ENCODE results near the gene PLEKHH3. TPM values are rescaled to one million over a fixed set of nuclear protein-coding genes. Genes with fewer than 3 reads are reported as not detected.

The PLEKHH3 gene
- total and polyA plus RNA-seq, 10 of the 15 experiments (the other 5 are each of a cell fraction or from before 2014, with no cell fraction given): 0.31 to 38.0 (median 11.0) TPM

- TF ChIP-seq GATAD2B (conservative IDR thresholded peaks at IDR 0.05; ENCODE audit: low read depth) (peak; percentile 37; the same call in 1 of the 2 replicates), CREB1 (IDR thresholded peaks at IDR 0.05; ENCODE audit: low read depth) (no peak), NFYB (IDR thresholded peaks at IDR 0.05; ENCODE audit: insufficient read depth, low read depth, low read length) (no peak), TAF1 (IDR thresholded peaks at IDR 0.05; ENCODE audit: borderline replicate concordance, low read depth, low read length) (peak; percentile 30; the same call in 1 of the 2 replicates), MTA3 (IDR thresholded peaks at IDR 0.05; ENCODE audit: borderline replicate concordance, low read length) (no peak), CBX3 (IDR thresholded peaks at IDR 0.05; ENCODE audit: borderline replicate concordance, low read depth) (no peak), POLR2A (IDR thresholded peaks at IDR 0.05; ENCODE audit: low read depth, low read length) (peak; percentile 69), LARP7 (IDR thresholded peaks at IDR 0.05) (peak; percentile 54; the same call in 1 of the 2 replicates), IKZF1 (conservative IDR thresholded peaks at IDR 0.05) (peak; percentile 51; the same call in 1 of the 2 replicates), TARDBP (IDR thresholded peaks at IDR 0.05; ENCODE audit: borderline replicate concordance) (0 out of 2 replicates have a peak, but pooled peaks have one; percentile 9), RB1 (IDR thresholded peaks at IDR 0.05; ENCODE audit: borderline replicate concordance) (no peak), FOXM1 (IDR thresholded peaks at IDR 0.05; ENCODE audit: low read depth, low read length) (no peak), SMARCA5 (IDR thresholded peaks at IDR 0.05) (peak; percentile 42; the same call in 1 of the 2 replicates), RAD51 (IDR thresholded peaks at IDR 0.05) (no peak), ETV6 (conservative IDR thresholded peaks at IDR 0.05 in 1 of 2, IDR thresholded peaks at IDR 0.05 in 1 of 2; ENCODE audit: borderline replicate concordance in 1 of 2, low read depth in 1 of 2) (no peak), KAT2A (conservative IDR thresholded peaks at IDR 0.05; ENCODE audit: control insufficient read depth, low read depth, low read length) (no peak), BACH1 (IDR thresholded peaks at IDR 0.05; ENCODE audit: borderline replicate concordance) (0 out of 2 replicates have a peak, but pooled peaks have one; percentile 27), NR2F1 (conservative IDR thresholded peaks at IDR 0.05) (0 out of 2 replicates have a peak, but pooled peaks have one; percentile 13), HDAC6 (IDR thresholded peaks at IDR 0.05; ENCODE audit: unreplicated experiment) (no peak), EGR1 (IDR thresholded peaks at IDR 0.05; ENCODE audit: borderline replicate concordance in 1 of 2, low read depth in 2 of 2, low read length in 2 of 2) (no peak), PRDM15 (CRISPR knock-in tag; IDR thresholded peaks at IDR 0.05) (no peak), WRNIP1 (IDR thresholded peaks at IDR 0.05; ENCODE audit: borderline replicate concordance, low read depth, low read length) (no peak), SREBF1 (IDR thresholded peaks at IDR 0.05; ENCODE audit: low read length) (no peak), BHLHE40 (IDR thresholded peaks at IDR 0.05; ENCODE audit: borderline replicate concordance in 1 of 2, low read depth in 2 of 2, low read length in 1 of 2) (no peak), IRF4 (IDR thresholded peaks at IDR 0.05; ENCODE audit: low read depth, low read length) (no peak), CREM (IDR thresholded peaks at IDR 0.05; ENCODE audit: low read depth) (no peak), BCLAF1 (IDR thresholded peaks at IDR 0.05) (no peak)
These were observed at the start of gene PLEKHH3 (continued) for GRCh38 chr17:42676424-42677011.
